NCI-H187 (cell line): Measurements from ENCODE around the gene PLA2G4F.

Source experiments
- DNase-seq, 2 experiments: peaks; one replicate each; lab custom pipeline; 2025; lab: John Stamatoyannopoulos, UW

The PLA2G4F gene

GRCh38 chr15:42131826-42132806 lies 24.3 kb downstream of the PLA2G4F start:
- DNase-seq, result peak; percentile 45 to 54

GRCh38 chr15:42131006-42131405 lies 25.4 kb downstream of the PLA2G4F start:
- DNase-seq, result no peak

GRCh38 chr15:42130246-42130986 lies 26.0 kb downstream of the PLA2G4F start:
- no peak for DNase-seq

GRCh38 chr15:42129364-42129763 lies 27.1 kb downstream of the PLA2G4F start:
- no peak for DNase-seq

- no peak for DNase-seq
Measured at GRCh38 chr15:42128476-42128875, 28.0 kb downstream of the PLA2G4F start.

- no peak for DNase-seq
Measured at GRCh38 chr15:42123546-42123945, 32.9 kb downstream of the PLA2G4F start.

GRCh38 chr15:42121682-42122081 lies 34.8 kb downstream of the PLA2G4F start:
- DNase-seq, result no peak

- DNase-seq, result no peak
Measured at GRCh38 chr15:42121021-42121420, 35.4 kb downstream of the PLA2G4F start.

GRCh38 chr15:42120285-42120684 lies 36.2 kb downstream of the PLA2G4F start:
- no peak for DNase-seq

GRCh38 chr15:42119446-42119760 lies 37.0 kb downstream of the PLA2G4F start:
- DNase-seq, result no peak

GRCh38 chr15:42118650-42119445 lies 37.6 kb downstream of the PLA2G4F start:
- DNase-seq, result peak; percentile 15 to 33

- DNase-seq, result no peak
Measured at GRCh38 chr15:42111924-42112323, 44.5 kb downstream of the PLA2G4F start.

- DNase-seq, result no peak
Measured at GRCh38 chr15:42110367-42110766, 46.1 kb downstream of the PLA2G4F start.

GRCh38 chr15:42108806-42109205 lies 47.6 kb downstream of the PLA2G4F start:
- no peak for DNase-seq

GRCh38 chr15:42108189-42108588 lies 48.2 kb downstream of the PLA2G4F start:
- no peak for DNase-seq

GRCh38 chr15:42107473-42107872 lies 49.0 kb downstream of the PLA2G4F start:
- DNase-seq, result peak in 1 of 2 experiments; percentile 18

GRCh38 chr15:42106288-42106687 lies 50.1 kb downstream of the PLA2G4F start:
- DNase-seq, result no peak

- DNase-seq, result no peak
Measured at GRCh38 chr15:42104095-42104891, 52.1 kb downstream of the PLA2G4F start.

- DNase-seq, result no peak
Measured at GRCh38 chr15:42102646-42103235, 53.7 kb downstream of the PLA2G4F start.

GRCh38 chr15:42101861-42102260 lies 54.6 kb downstream of the PLA2G4F start:
- DNase-seq, result no peak
